BJ (cell line): ENCODE measurements around the gene CBLN2. TPM values are rescaled to one million over a fixed set of nuclear protein-coding genes. Genes with fewer than 3 reads are reported as not detected.

Experiments used
- CTCF ChIA-PET: fragments of 350-600 bp; formaldehyde crosslinking; extraction: SDS; loops from one replicate; lab custom pipeline; 2021; ENCODE audit warnings: antibody characterized with exemption, inconsistent platforms; lab: Yijun Ruan, JAX
- POLR2A ChIA-PET: fragments of 300-600 bp; sonication (Branson Sonifier 250); formaldehyde crosslinking; extraction: SDS; loops from one replicate; lab custom pipeline; 2021; ENCODE audit warnings: antibody characterized with exemption; lab: Charles Lee
- DNase-seq: peaks from one replicate; pipeline ENCODE4 v3.0.0-alpha.2; 2011; ENCODE audit warnings: low read depth
- H3K27me3 ChIP-seq: 2 replicates; pipeline ENCODE4 v1.6.0; 2011; ENCODE audit warnings: low read length; ENCODE audit not compliant: control insufficient read depth, insufficient read depth
- H3K36me3 ChIP-seq: 2 replicates; pipeline ENCODE4 v1.5.1; 2011; ENCODE audit warnings: low read length; ENCODE audit not compliant: control insufficient read depth, insufficient read depth
- H3K4me3 ChIP-seq: 2 replicates; pipeline ENCODE4 v1.5.1; 2011; ENCODE audit warnings: low read depth, mild to moderate bottlenecking, control low read depth, low read length
- CTCF ChIP-seq: IDR thresholded peaks from 2 replicates; pipeline ENCODE4 v1.5.1; 2011; ENCODE audit warnings: low read depth, mild to moderate bottlenecking, control low read depth, inconsistent platforms, low read length, moderate library complexity; ENCODE audit not compliant: insufficient read depth
- polyA plus RNA-seq: library from polyadenylated mRNA; depleted of rRNA; stranded (reverse); fragments of >200 nt; gene quantifications from 2 replicates; pipeline ENCODE4 v1.2.3, GENCODE V29; 2011

The CBLN2 gene
- polyA plus RNA-seq, 1 experiment: not detected

GRCh38 chr18:72542342-72542741, 1.8 kb downstream of the CBLN2 start:
- H3K36me3 ChIP-seq: no peaks in the 10 kb centered on the region
- no peak overlapping the region for H3K4me3 ChIP-seq
- TF ChIP-seq CTCF: no peak
- ChIA-PET CTCF (no interaction called here), POLR2A (no interaction called here)
- DNase-seq: no peak
- H3K27me3 ChIP-seq: peaks cover 3% of the 10 kb centered on the region

DNA sequence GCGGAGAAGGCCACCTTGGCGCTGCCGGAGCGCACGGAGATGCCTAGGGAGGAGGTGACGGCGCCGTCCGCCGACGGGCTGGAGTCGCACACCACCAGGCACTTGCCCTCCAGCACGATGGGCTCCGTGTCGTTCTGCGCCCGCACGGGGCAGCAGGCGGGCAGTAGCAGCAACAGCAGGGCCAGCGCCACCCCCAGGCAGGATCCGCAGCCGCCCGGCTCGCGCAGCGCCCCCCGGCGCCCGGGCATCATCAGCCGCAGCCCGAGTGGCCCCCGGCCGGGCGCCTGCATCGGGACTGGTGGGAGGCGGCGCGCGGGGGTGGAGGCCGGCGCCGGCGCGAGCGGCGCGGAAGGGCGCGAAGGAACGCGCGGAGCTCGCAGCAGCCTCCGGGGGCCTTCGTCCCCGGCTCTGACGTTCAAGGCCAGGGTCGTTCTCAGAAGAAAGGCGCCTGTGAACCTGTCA, 2.2 kb downstream of the CBLN2 start:
- no peak for DNase-seq
- POLR2A ChIA-PET: no interaction called here
- no peak overlapping the region for H3K4me3 ChIP-seq
- CTCF ChIA-PET: no interaction called here
- no peaks in the 10 kb centered on the region for H3K36me3 ChIP-seq
- H3K27me3 ChIP-seq: peaks cover 3% of the 10 kb centered on the region
- no peak for TF ChIP-seq CTCF

GRCh38 chr18:72539901-72540300, 4.2 kb downstream of the CBLN2 start:
- ChIA-PET CTCF (no interaction called here), POLR2A (no interaction called here)
- Histone ChIP-seq H3K36me3 (no peaks in the 10 kb centered on the region), H3K4me3 (no peak overlapping the region), H3K27me3 (peaks cover 3% of the 10 kb centered on the region)
- DNase-seq: no peak
- no peak for TF ChIP-seq CTCF

DNA sequence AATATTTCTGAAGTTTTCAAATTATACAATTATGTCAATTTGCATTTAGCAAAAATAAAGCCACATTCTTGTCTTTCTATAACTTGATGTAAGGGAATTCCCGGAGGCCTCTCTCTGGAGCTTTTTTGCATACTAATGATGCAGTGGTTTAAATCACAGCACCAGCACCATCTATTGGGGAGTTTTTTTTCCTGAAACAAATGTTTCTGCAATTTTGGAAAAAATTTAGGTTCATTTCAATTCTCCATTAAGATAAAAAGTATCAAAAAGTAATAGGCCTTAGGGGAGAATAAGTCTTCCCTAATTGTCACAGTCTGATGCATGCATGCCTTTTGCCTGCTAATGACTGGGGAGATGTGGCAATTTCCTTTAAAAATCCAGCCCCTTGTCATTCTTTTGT, 13.5 kb downstream of the CBLN2 start:
- CTCF ChIA-PET: no interaction called here

DNA sequence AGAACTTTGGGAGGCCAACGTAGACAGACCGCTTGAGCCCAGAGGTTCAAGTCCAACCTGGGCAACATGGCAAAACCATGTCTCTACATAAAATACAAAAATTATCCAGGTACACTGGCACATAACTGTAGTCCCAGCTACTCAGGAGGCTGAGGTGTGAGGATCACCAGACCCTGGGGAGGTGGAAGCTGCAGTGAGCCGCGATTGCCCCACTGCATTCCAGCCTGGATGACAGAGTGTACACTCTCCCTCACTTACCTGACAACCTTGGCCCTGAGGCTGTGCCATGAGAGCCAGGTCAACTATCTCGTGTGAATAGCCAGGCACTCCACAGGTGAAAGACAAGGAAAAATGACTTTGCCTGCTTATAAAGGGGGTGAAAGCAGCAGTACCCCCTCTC, 39.3 kb downstream of the CBLN2 start:
- ChIA-PET CTCF (no interaction called here), POLR2A (no interaction called here)
- H3K4me3 ChIP-seq: no peak overlapping the region
- DNase-seq: no peak
- H3K27me3 ChIP-seq: no peaks in the 10 kb centered on the region
- TF ChIP-seq CTCF: no peak
- no peaks in the 10 kb centered on the region for H3K36me3 ChIP-seq

More for the DNA sequence above, 13.5 kb downstream of the CBLN2 start:
- no peak for TF ChIP-seq CTCF
- POLR2A ChIA-PET: no interaction called here
- Histone ChIP-seq H3K36me3 (no peaks in the 10 kb centered on the region), H3K27me3 (no peaks in the 10 kb centered on the region), H3K4me3 (no peak overlapping the region)
- DNase-seq: no peak
